Pancreas (tissue), 10 donors: ENCODE measurements around the gene CYB5R2. TPM values are rescaled to one million over a fixed set of nuclear protein-coding genes. Genes with fewer than 3 reads are reported as not detected.

Experiments
- ATAC-seq, 4 donors: fragments of 200-7000 bp; cut with Tn5 transposase; one replicate each; pipeline versions ENCODE4 v1.8.0 to v1.9.1; 2020; ENCODE audit warnings: mild to moderate bottlenecking in 4 of 4, moderate library complexity in 4 of 4
- DNase-seq, 6 donors: peaks; one replicate each; pipeline ENCODE4 v3.0.0-alpha.2; 2020
- FAIRE-seq: peaks from 2 replicates; lab custom pipeline; 2012; peaks lifted over from hg19 to GRCh38; lab: Jason Lieb, UNC
- H3K27ac ChIP-seq, 4 donors: fragments of 200-600 bp; sonication (generic); 1 replicate in 3 of 4; 2 replicates in 1 of 4; pipeline versions ENCODE4 v1.5.0 to v1.8.0; 2020
- H3K27me3 ChIP-seq, 4 donors: fragments of 200-600 bp; one replicate each; pipeline ENCODE4 v1.8.0; 2021
- H3K36me3 ChIP-seq, 3 donors: fragments of 200-600 bp; sonication (generic) in 1 of 3; one replicate each; pipeline versions ENCODE4 v1.5.0 to v1.8.0; 2020 to 2021
- H3K4me1 ChIP-seq, 3 donors: fragments of 200-600 bp; one replicate each; pipeline ENCODE4 v1.8.0; 2021
- H3K4me3 ChIP-seq, 4 donors: fragments of 200-600 bp; sonication (generic) in 2 of 4; one replicate each; pipeline versions ENCODE4 v1.5.0 to v1.8.0; 2020 to 2021
- H3K9me3 ChIP-seq, 4 donors: fragments of 200-600 bp; one replicate each; pipeline ENCODE4 v1.8.0; 2021
- CTCF ChIP-seq, 4 donors: fragments of 200-600 bp; sonication (generic) in 3 of 4; IDR thresholded peaks; one replicate each; pipeline versions ENCODE4 v1.5.0 to v1.8.0; 2021; ENCODE audit warnings: antibody characterized with exemption in 4 of 4
- WGBS, 2 donors: extraction: QIAGEN DNeasy Blood & Tissue Kit; methylation state at CpG; one replicate each; pipeline ENCODE4 v1.1.7; 2013; 5-methylcytosine and 5-hydroxymethylcytosine counted together
- intact Hi-C, 3 donors: fragments of 100-400 bp; cut with DNase I; formaldehyde crosslinking; loops; one replicate each; pipeline versions ENCODE4 v1.11.1 to v1.14.2; 2022
- polyA plus RNA-seq, 2 donors: library from polyadenylated mRNA; stranded (reverse); fragments of 200-250 nt; gene quantifications; one replicate each; pipeline ENCODE4 v1.2.3, GENCODE V29; 2013
- total RNA-seq, 6 donors: library from RNA; stranded (reverse); fragmentation: NEBNext Ultra II Directional in 4 of 6; extraction: Animal tissue kit (Norgen Biotek cat#: 25700) in 4 of 6; gene quantifications; one replicate each; pipeline versions ENCODE4 v1.2.1 to v1.2.4, GENCODE V29; 2021 to 2023
- donor health status: healthy with polysubstance abuse.
- donor health status: DM: no; HTN: no; CAD: no; lungs with moderate emphysema.
- donor health status: DM: no; HTN: no; CAD: no.
- donor health status: control.
- donor health status: control.
- donor health status: Bipolar disorder and iron deficiency.
- donor health status: DM: yes; HTN: yes; CAD: no.
- donor health status: DM: no; HTN: no; CAD: no.
- donor health status: DM: no; HTN: no; CAD: no.
- donor health status: DM: yes; HTN: yes; CAD: no.

Gene CYB5R2
- total and polyA plus RNA-seq, 8 donors = 1.4 to 3.5 (median 1.9) TPM

- no peak for FAIRE-seq
- no peaks in the 10 kb centered on the region for H3K9me3 ChIP-seq
- intact Hi-C loops = no loop called here
- peaks cover 0 to 55% (median 15%) of the 10 kb centered on the region in 3 donors for H3K36me3 ChIP-seq
- no peak for TF ChIP-seq CTCF (IDR thresholded peaks at IDR 0.05)
- no peaks in the 10 kb centered on the region for H3K4me1 ChIP-seq
- no peak overlapping the region for H3K4me3 ChIP-seq
- H3K27ac ChIP-seq = no peak overlapping the region
- no peak for DNase-seq
- no peaks in the 10 kb centered on the region for H3K27me3 ChIP-seq
- ATAC-seq = no peak
- 88 to 93% methylated on average over 2 of the region's 2 CpGs for WGBS, 2 donors
Measured at GRCh38 chr11:7630002-7630401, 43.3 kb downstream of the CYB5R2 start.

- intact Hi-C loops = no loop called here
- no peak overlapping the region for H3K27ac ChIP-seq
- no peaks in the 10 kb centered on the region for H3K27me3 ChIP-seq
- ATAC-seq = no peak
- no peaks in the 10 kb centered on the region for H3K4me1 ChIP-seq
- H3K4me3 ChIP-seq = no peak overlapping the region
- no peak for FAIRE-seq
- H3K36me3 ChIP-seq = peaks cover 0 to 45% (median 10%) of the 10 kb centered on the region in 3 donors
- no peak for TF ChIP-seq CTCF (IDR thresholded peaks at IDR 0.05)
- no peaks in the 10 kb centered on the region for H3K9me3 ChIP-seq
- 72 to 76% methylated on average over 3 of the region's 3 CpGs for WGBS, 2 donors
- no peak for DNase-seq
Measured at GRCh38 chr11:7628660-7629059, 44.6 kb downstream of the CYB5R2 start.

GRCh38 chr11:7622721-7623120 lies 50.6 kb downstream of the CYB5R2 start:
- Histone ChIP-seq H3K36me3 (peaks cover 0 to 16% (median 3%) of the 10 kb centered on the region in 3 donors), H3K4me1 (no peaks in the 10 kb centered on the region), H3K9me3 (no peaks in the 10 kb centered on the region), H3K27ac (no peak overlapping the region), H3K27me3 (no peaks in the 10 kb centered on the region), H3K4me3 (no peak overlapping the region)
- 87 to 91% methylated on average over 2 of the region's 2 CpGs for WGBS, 2 donors
- no peak for TF ChIP-seq CTCF (IDR thresholded peaks at IDR 0.05)
- ATAC-seq = no peak
- intact Hi-C loops = no loop called here
- no peak for FAIRE-seq
- DNase-seq = no peak

GRCh38 chr11:7621554-7621953 lies 51.7 kb downstream of the CYB5R2 start:
- TF ChIP-seq CTCF (IDR thresholded peaks at IDR 0.05) = no peak
- 19 to 30% methylated on average over 1 of the region's 1 CpG for WGBS, 2 donors
- Histone ChIP-seq H3K27ac (no peak overlapping the region), H3K4me1 (no peaks in the 10 kb centered on the region), H3K36me3 (peaks cover 0 to 16% (median 3%) of the 10 kb centered on the region in 3 donors), H3K4me3 (no peak overlapping the region), H3K27me3 (no peaks in the 10 kb centered on the region), H3K9me3 (no peaks in the 10 kb centered on the region)
- FAIRE-seq (no peak), ATAC-seq (no peak), DNase-seq (no peak)
- intact Hi-C loops = no loop called here

- Histone ChIP-seq H3K27me3 (no peaks in the 10 kb centered on the region), H3K4me1 (no peaks in the 10 kb centered on the region), H3K9me3 (no peaks in the 10 kb centered on the region), H3K36me3 (peaks cover 0 to 16% (median 3%) of the 10 kb centered on the region in 3 donors), H3K27ac (no peak overlapping the region), H3K4me3 (no peak overlapping the region)
- TF ChIP-seq CTCF (IDR thresholded peaks at IDR 0.05) = no peak
- ATAC-seq (no peak), FAIRE-seq (no peak), DNase-seq (no peak)
- intact Hi-C loops = no loop called here
- WGBS, 2 donors = 71 to 80% methylated on average over 3 of the region's 3 CpGs
Measured at GRCh38 chr11:7621090-7621489, 52.2 kb downstream of the CYB5R2 start.
